Caco-2 (cell line): ENCODE data around the gene LGR6. TPM values are rescaled to one million over a fixed set of nuclear protein-coding genes. Genes with fewer than 3 reads are reported as not detected.

Source experiments
- BruUV-seq: library from RNA; stranded (reverse); fragments of 400-500 nt; replicated peaks from 2 replicates; lab custom pipeline; 2021; lab: Mats Ljungman, UMichigan
- CTCF ChIA-PET: fragments of 300-600 bp; sonication (Branson Sonifier 250); formaldehyde crosslinking; loops from one replicate; lab custom pipeline; 2022; ENCODE audit warnings: antibody characterized with exemption; lab: Charles Lee
- POLR2A ChIA-PET: fragments of 300-600 bp; sonication (Branson Sonifier 250); formaldehyde crosslinking; loops from one replicate; lab custom pipeline; 2022; ENCODE audit warnings: antibody characterized with exemption; lab: Charles Lee
- DNase-seq, 2 experiments: peaks; one replicate each; pipeline versions ENCODE4 v3.0.0 to v3.0.0-alpha.2; 2020 to 2022
- H3K27me3 ChIP-seq: replicated peaks from 2 replicates; pipeline ENCODE4 v1.6.0; 2011; ENCODE audit warnings: low read length; ENCODE audit not compliant: control insufficient read depth, insufficient read depth
- H3K36me3 ChIP-seq: 2 replicates; pipeline ENCODE4 v1.5.1; 2011; ENCODE audit warnings: low read length; ENCODE audit not compliant: control insufficient read depth, insufficient read depth
- H3K4me1 ChIP-seq: fragments of 250-450 bp; sonication (Bioruptor Pico); 2 replicates; pipeline ENCODE4 v1.5.1; 2020; ENCODE audit warnings: mild to moderate bottlenecking
- H3K4me3 ChIP-seq: 2 replicates; pipeline ENCODE4 v1.5.1; 2011; ENCODE audit warnings: low read depth, mild to moderate bottlenecking, control low read depth, low read length
- H3K9me3 ChIP-seq: fragments of 250-450 bp; sonication (Bioruptor Pico); 2 replicates; pipeline ENCODE4 v1.5.1; 2020; ENCODE audit warnings: mild to moderate bottlenecking, moderate library complexity
- H3K27ac Mint-ChIP-seq: one replicate; pipeline ENCODE4 v1.8.0; 2022; ENCODE audit warnings: mixed read lengths; ENCODE audit not compliant: unreplicated experiment
- H3K27me3 Mint-ChIP-seq: one replicate; pipeline ENCODE4 v1.8.0; 2022; ENCODE audit warnings: mixed read lengths; ENCODE audit not compliant: insufficient read depth, unreplicated experiment
- H3K36me3 Mint-ChIP-seq: one replicate; pipeline ENCODE4 v1.8.0; 2022; ENCODE audit warnings: mild to moderate bottlenecking, mixed read lengths; ENCODE audit not compliant: insufficient read depth, unreplicated experiment
- H3K4me1 Mint-ChIP-seq: one replicate; pipeline ENCODE4 v1.8.0; 2022; ENCODE audit warnings: low read depth, mixed read lengths; ENCODE audit not compliant: unreplicated experiment
- H3K4me3 Mint-ChIP-seq: one replicate; pipeline ENCODE4 v1.8.0; 2022; ENCODE audit warnings: mild to moderate bottlenecking, moderate library complexity, mixed read lengths; ENCODE audit not compliant: unreplicated experiment
- H3K9me3 Mint-ChIP-seq: one replicate; pipeline ENCODE4 v1.8.0; 2022; ENCODE audit warnings: mixed read lengths; ENCODE audit not compliant: unreplicated experiment
- intact Hi-C: fragments of 100-400 bp; cut with micrococcal nuclease; formaldehyde crosslinking; loops from one replicate; pipeline ENCODE4 v1.10.0; 2022; ENCODE audit not compliant: unreplicated experiment
- total RNA-seq: library from RNA; stranded (reverse); gene quantifications from 2 replicates; pipeline ENCODE4 v1.2.3, GENCODE V29; 2022
- TF ChIP-seq, protein P1 (sequence below), 2 experiments: fragments of 200-600 bp in 1 of 2; IDR thresholded peaks; 1 replicate in 1 of 2; 2 replicates in 1 of 2; pipeline versions ENCODE4 v1.5.1 to v1.8.0; 2011 to 2022; ENCODE audit warnings: antibody characterized with exemption in 1 of 2, control low read depth in 1 of 2, inconsistent platforms in 1 of 2, low read depth in 1 of 2, low read length in 1 of 2, mild to moderate bottlenecking in 1 of 2, moderate library complexity in 1 of 2; ENCODE audit not compliant: insufficient read depth in 1 of 2, severe bottlenecking in 1 of 2, unreplicated experiment in 1 of 2

LGR6 gene
- total RNA-seq, 1 experiment from 2014 or later = 0.36 TPM

DNA sequence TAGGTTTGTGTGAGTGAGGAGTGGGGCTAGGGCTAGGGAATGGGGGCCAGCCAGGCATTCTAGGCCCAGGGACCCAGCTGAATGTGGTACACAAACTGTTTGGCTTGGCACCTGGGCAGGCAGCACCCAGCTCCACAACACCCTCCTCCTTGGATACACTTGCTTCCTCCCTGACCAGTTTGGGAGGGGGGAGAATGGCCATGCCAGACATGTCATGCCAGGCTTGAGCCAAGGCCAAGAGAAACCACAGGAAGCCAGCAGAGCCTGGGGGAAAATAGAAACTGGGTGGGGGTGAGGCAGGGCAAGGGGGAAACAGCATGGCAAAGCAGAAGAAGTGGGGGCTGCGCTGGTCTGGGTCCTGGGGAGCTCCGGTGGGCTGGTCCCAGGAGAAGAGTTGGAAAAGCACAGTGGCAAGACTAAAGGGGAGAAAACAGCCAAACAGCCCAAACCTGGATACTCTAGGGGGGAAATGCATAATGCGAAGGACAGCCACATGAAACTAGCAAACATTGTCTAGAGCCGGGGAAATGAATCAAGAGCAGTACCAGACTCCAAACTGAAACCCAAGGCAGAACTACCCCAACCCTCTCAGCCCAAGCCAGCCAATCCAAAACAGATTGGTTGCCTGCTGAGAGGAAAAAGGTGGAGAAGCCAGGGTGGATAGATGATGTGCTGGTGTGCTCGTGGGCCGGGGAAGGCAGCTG, 47.9 kb downstream of the LGR6 start:
- DNase-seq = peak in 1 of 2 experiments; percentile 18
- Mint-ChIP-seq H3K4me3 (no peak overlapping the region), H3K27me3 (no peaks in the 10 kb centered on the region), H3K9me3 (no peaks in the 10 kb centered on the region), H3K27ac (no peak overlapping the region), H3K4me1 (peaks cover 7% of the 10 kb centered on the region), H3K36me3 (peaks cover 1% of the 10 kb centered on the region)
- TF ChIP-seq, protein P1, sequence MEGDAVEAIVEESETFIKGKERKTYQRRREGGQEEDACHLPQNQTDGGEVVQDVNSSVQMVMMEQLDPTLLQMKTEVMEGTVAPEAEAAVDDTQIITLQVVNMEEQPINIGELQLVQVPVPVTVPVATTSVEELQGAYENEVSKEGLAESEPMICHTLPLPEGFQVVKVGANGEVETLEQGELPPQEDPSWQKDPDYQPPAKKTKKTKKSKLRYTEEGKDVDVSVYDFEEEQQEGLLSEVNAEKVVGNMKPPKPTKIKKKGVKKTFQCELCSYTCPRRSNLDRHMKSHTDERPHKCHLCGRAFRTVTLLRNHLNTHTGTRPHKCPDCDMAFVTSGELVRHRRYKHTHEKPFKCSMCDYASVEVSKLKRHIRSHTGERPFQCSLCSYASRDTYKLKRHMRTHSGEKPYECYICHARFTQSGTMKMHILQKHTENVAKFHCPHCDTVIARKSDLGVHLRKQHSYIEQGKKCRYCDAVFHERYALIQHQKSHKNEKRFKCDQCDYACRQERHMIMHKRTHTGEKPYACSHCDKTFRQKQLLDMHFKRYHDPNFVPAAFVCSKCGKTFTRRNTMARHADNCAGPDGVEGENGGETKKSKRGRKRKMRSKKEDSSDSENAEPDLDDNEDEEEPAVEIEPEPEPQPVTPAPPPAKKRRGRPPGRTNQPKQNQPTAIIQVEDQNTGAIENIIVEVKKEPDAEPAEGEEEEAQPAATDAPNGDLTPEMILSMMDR (IDR thresholded peaks at IDR 0.05; ENCODE audit: insufficient read depth in 1 of 2, low read depth in 1 of 2, low read length in 1 of 2, severe bottlenecking in 1 of 2, unreplicated experiment in 1 of 2) = no peak
- intact Hi-C loops = no loop called here
- H3K27me3 ChIP-seq = no peaks in the 10 kb centered on the region
- ChIA-PET CTCF (no interaction called here), POLR2A (no interaction called here)
- H3K4me3 ChIP-seq = no peak overlapping the region
- no peaks in the 10 kb centered on the region for H3K9me3 ChIP-seq
- H3K4me1 ChIP-seq = peaks cover 2% of the 10 kb centered on the region; the same call in 1 of the 2 replicates
- no TSS peak for BruUV-seq
- no peaks in the 10 kb centered on the region for H3K36me3 ChIP-seq

DNA sequence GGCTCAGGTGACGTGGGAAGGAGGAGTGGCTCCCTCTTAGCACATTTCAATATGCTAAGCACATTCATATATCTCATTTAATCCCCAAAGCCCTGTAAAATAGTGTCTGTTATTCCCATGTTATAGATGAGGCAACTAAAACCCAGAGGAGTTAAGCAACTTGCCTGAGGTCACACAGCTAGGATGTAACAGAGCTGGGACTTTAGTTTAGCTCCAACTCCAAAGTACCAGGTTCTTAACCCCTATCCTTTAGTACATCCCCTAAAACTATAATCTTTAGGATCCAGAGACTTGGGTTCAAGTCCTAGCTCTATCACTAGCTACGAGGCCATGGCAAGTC, 48.5 kb downstream of the LGR6 start:
- intact Hi-C loops = no loop called here
- H3K36me3 ChIP-seq = no peaks in the 10 kb centered on the region
- Mint-ChIP-seq H3K9me3 (no peaks in the 10 kb centered on the region), H3K27me3 (no peaks in the 10 kb centered on the region), H3K27ac (no peak overlapping the region), H3K4me1 (peaks cover 2% of the 10 kb centered on the region), H3K36me3 (no peaks in the 10 kb centered on the region), H3K4me3 (no peak overlapping the region)
- H3K27me3 ChIP-seq = no peaks in the 10 kb centered on the region
- CTCF ChIA-PET = no interaction called here
- H3K9me3 ChIP-seq = no peaks in the 10 kb centered on the region
- no TSS peak for BruUV-seq
- POLR2A ChIA-PET = no interaction called here
- DNase-seq = no peak
- H3K4me1 ChIP-seq = no peaks in the 10 kb centered on the region; the same call in 1 of the 2 replicates
- no peak overlapping the region for H3K4me3 ChIP-seq
- TF ChIP-seq, protein P1 (IDR thresholded peaks at IDR 0.05; ENCODE audit: insufficient read depth in 1 of 2, low read depth in 1 of 2, low read length in 1 of 2, severe bottlenecking in 1 of 2, unreplicated experiment in 1 of 2) = no peak

DNA sequence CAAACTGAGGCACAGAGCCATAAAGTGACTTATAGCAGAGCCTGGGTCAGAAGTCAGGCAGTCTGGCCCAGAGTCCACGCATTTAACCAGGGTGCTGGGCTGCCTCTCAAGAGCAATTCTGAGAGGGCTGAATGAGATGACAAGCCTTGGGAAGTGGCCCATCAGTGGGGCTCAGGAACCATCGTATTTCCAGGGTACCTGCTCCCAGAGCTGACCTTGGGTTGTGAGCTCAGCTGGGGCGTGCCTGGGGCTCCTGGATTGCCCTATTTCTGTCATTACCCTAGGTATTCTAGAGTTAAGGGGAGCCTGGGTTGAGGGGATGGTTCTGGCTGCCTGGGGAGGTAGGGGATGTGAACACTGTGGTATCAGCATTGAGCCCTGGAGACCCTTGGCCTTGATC, 49.4 kb downstream of the LGR6 start:
- Histone ChIP-seq H3K36me3 (no peaks in the 10 kb centered on the region), H3K27me3 (no peaks in the 10 kb centered on the region), H3K4me1 (no peaks in the 10 kb centered on the region), H3K9me3 (no peaks in the 10 kb centered on the region), H3K4me3 (no peak overlapping the region)
- Mint-ChIP-seq H3K9me3 (no peaks in the 10 kb centered on the region), H3K4me3 (no peak overlapping the region), H3K4me1 (no peaks in the 10 kb centered on the region), H3K27me3 (no peaks in the 10 kb centered on the region), H3K36me3 (no peaks in the 10 kb centered on the region), H3K27ac (no peak overlapping the region)
- ChIA-PET CTCF (no interaction called here), POLR2A (no interaction called here)
- BruUV-seq = no TSS peak
- TF ChIP-seq, protein P1 (IDR thresholded peaks at IDR 0.05; ENCODE audit: insufficient read depth in 1 of 2, low read depth in 1 of 2, low read length in 1 of 2, severe bottlenecking in 1 of 2, unreplicated experiment in 1 of 2) = no peak
- DNase-seq = peak in 1 of 2 experiments; percentile 17
- intact Hi-C loops = no loop called here
